ENCODE data around the gene TCTN2. TPM values are rescaled to one million over a fixed set of nuclear protein-coding genes. Genes with fewer than 3 reads are reported as not detected.

The TCTN2 gene
- total RNA-seq, 1 experiment from 2014 or later = 11.5 TPM

DNA sequence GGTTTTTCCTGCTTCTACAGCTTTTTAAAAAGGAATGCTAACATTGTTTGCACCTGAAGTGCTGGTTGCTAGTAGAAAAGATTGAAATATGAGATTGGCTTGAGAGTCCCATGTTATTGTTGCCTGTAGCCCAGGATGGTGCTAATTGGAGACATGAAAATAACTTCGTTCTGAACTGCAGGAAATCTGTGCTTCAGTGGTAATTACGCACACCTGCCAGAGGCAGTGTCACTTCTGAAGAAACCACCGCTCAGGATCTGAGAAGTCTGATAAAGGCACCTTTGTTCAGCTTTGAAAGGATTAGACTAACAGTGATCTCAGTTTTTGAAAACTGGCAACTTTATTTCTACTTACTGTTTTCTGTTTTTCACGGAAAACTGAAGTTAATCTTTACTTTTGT is 25.7 kb downstream of the TCTN2 start:
- intact Hi-C loops (cut with micrococcal nuclease; ENCODE audit: unreplicated experiment) = no loop called here
- H3K27me3 Mint-ChIP-seq (ENCODE audit: unreplicated experiment) = no peaks in the 10 kb centered on the region
- H3K36me3 Mint-ChIP-seq (ENCODE audit: insufficient read depth, unreplicated experiment) = peaks cover 4% of the 10 kb centered on the region
- no TSS peak for BruUV-seq (replicated peaks)
- no peak for TF ChIP-seq CTCF (IDR thresholded peaks at IDR 0.05; ENCODE audit: unreplicated experiment)
- no peaks in the 10 kb centered on the region for H3K4me1 Mint-ChIP-seq (ENCODE audit: low read depth, unreplicated experiment)
- H3K27ac Mint-ChIP-seq (ENCODE audit: unreplicated experiment) = no peak overlapping the region
- CTCF ChIA-PET = interaction anchor here (0.9 kb wide), 1 partner anchor 16 kb away, joined by 5 read pairs; the partner anchor contains the start of gene ATP6V0A2
- DNase-seq = no peak
- H3K9me3 Mint-ChIP-seq (ENCODE audit: low read depth, unreplicated experiment) = no peaks in the 10 kb centered on the region
- H3K4me3 Mint-ChIP-seq (ENCODE audit: low read depth, unreplicated experiment) = no peak overlapping the region

DNA sequence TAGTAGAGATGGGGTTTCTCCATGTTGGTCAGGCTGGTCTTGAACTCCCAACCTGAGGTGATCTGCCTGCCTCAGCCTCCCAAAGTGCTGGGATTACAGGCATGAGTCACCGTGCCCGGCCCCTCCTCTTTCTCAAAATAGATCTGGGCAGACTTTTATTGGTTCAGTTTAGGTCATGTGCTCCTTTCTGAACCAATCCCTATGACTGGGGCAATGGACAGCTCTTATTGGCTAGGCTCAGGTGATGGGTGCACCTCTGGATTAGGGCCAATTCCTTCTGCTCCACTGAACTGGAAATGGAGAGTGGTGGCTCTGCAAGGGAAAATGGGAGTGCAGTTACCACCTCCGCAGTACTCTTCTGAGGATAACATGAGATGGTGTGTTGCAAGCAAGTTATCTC is 35.0 kb downstream of the TCTN2 start:
- no peak for TF ChIP-seq CTCF (IDR thresholded peaks at IDR 0.05; ENCODE audit: unreplicated experiment)
- DNase-seq = no peak
- CTCF ChIA-PET = no interaction called here
- Mint-ChIP-seq H3K9me3 (ENCODE audit: low read depth, unreplicated experiment) (no peaks in the 10 kb centered on the region), H3K4me3 (ENCODE audit: low read depth, unreplicated experiment) (no peak overlapping the region), H3K27ac (ENCODE audit: unreplicated experiment) (no peak overlapping the region), H3K4me1 (ENCODE audit: low read depth, unreplicated experiment) (no peaks in the 10 kb centered on the region), H3K36me3 (ENCODE audit: insufficient read depth, unreplicated experiment) (peaks cover 9% of the 10 kb centered on the region), H3K27me3 (ENCODE audit: unreplicated experiment) (no peaks in the 10 kb centered on the region)
- BruUV-seq (replicated peaks) = no TSS peak
- intact Hi-C loops (cut with micrococcal nuclease; ENCODE audit: unreplicated experiment) = no loop called here

- no peaks in the 10 kb centered on the region for H3K4me1 Mint-ChIP-seq (ENCODE audit: low read depth, unreplicated experiment)
- no peaks in the 10 kb centered on the region for H3K9me3 Mint-ChIP-seq (ENCODE audit: low read depth, unreplicated experiment)
- H3K36me3 Mint-ChIP-seq (ENCODE audit: insufficient read depth, unreplicated experiment) = peaks cover 22% of the 10 kb centered on the region
- intact Hi-C loops (cut with micrococcal nuclease; ENCODE audit: unreplicated experiment) = no loop called here
- DNase-seq = no peak
- H3K4me3 Mint-ChIP-seq (ENCODE audit: low read depth, unreplicated experiment) = no peak overlapping the region
- H3K27me3 Mint-ChIP-seq (ENCODE audit: unreplicated experiment) = no peaks in the 10 kb centered on the region
- CTCF ChIA-PET = no interaction called here
- BruUV-seq (replicated peaks) = no TSS peak
- H3K27ac Mint-ChIP-seq (ENCODE audit: unreplicated experiment) = no peak overlapping the region
- no peak for TF ChIP-seq CTCF (IDR thresholded peaks at IDR 0.05; ENCODE audit: unreplicated experiment)
Measured at GRCh38 chr12:123707466-123707865, 36.6 kb downstream of the TCTN2 start.

- Mint-ChIP-seq H3K27me3 (ENCODE audit: unreplicated experiment) (no peaks in the 10 kb centered on the region), H3K4me1 (ENCODE audit: low read depth, unreplicated experiment) (peaks cover 14% of the 10 kb centered on the region), H3K4me3 (ENCODE audit: low read depth, unreplicated experiment) (peak overlapping the region; percentile 79), H3K9me3 (ENCODE audit: low read depth, unreplicated experiment) (no peaks in the 10 kb centered on the region), H3K27ac (ENCODE audit: unreplicated experiment) (peak overlapping the region; percentile 0), H3K36me3 (ENCODE audit: insufficient read depth, unreplicated experiment) (peaks cover 28% of the 10 kb centered on the region)
- peak; percentile 24 for DNase-seq
- intact Hi-C loops (cut with micrococcal nuclease; ENCODE audit: unreplicated experiment) = no loop called here
- TF ChIP-seq CTCF (IDR thresholded peaks at IDR 0.05; ENCODE audit: unreplicated experiment) = no peak
- CTCF ChIA-PET = no interaction called here
- no TSS peak for BruUV-seq (replicated peaks)
Measured at GRCh38 chr12:123712780-123713319, 41.9 kb downstream of the TCTN2 start.
